Fibroblast of villous mesenchyme (primary cell): Measurements from ENCODE around the gene NAA20. TPM values are rescaled to one million over a fixed set of nuclear protein-coding genes. Genes with fewer than 3 reads are reported as not detected.

Experiments used
- DNase-seq: peaks from one replicate; pipeline ENCODE4 v3.0.0-alpha.2; 2010; ENCODE audit warnings: low read depth
- H3K4me3 ChIP-seq: 2 replicates; pipeline ENCODE4 v1.5.1; 2011; ENCODE audit warnings: low read depth, mild to moderate bottlenecking, low read length
- CTCF ChIP-seq: IDR thresholded peaks from 2 replicates; pipeline ENCODE4 v1.5.1; 2012; ENCODE audit warnings: low read depth, mild to moderate bottlenecking, low read length; ENCODE audit not compliant: insufficient read depth
- total RNA-seq: library from RNA; depleted of rRNA; stranded (reverse); fragments of >200 nt; gene quantifications from 2 replicates; pipeline ENCODE4 v1.2.3, GENCODE V29; 2012

NAA20 gene
- total RNA-seq, 1 donor, result 41.5 TPM

- DNase-seq, result peak; percentile 81
- no peak for TF ChIP-seq CTCF
Observed at GRCh38 chr20:19976595-19977372, 40.4 kb upstream of the NAA20 start.

GRCh38 chr20:19977373-19977770 lies 39.8 kb upstream of the NAA20 start:
- no peak for DNase-seq
- no peak for TF ChIP-seq CTCF
- H3K4me3 ChIP-seq, result peak overlapping the region; percentile 96

More at GRCh38 chr20:19976595-19977372, 40.4 kb upstream of the NAA20 start:
- H3K4me3 ChIP-seq, result peak overlapping the region; percentile 96

- no peak for TF ChIP-seq CTCF
- no peak for DNase-seq
- peak overlapping the region; percentile 96 for H3K4me3 ChIP-seq
Observed at GRCh38 chr20:19978511-19979210, 38.5 kb upstream of the NAA20 start.

- no peak overlapping the region for H3K4me3 ChIP-seq
- peak; percentile 72 for DNase-seq
- TF ChIP-seq CTCF, result no peak
Observed at GRCh38 chr20:19981031-19981451, 36.1 kb upstream of the NAA20 start.

- peak; percentile 76 for DNase-seq
- no peak overlapping the region for H3K4me3 ChIP-seq
Observed at GRCh38 chr20:19986419-19986818, 30.7 kb upstream of the NAA20 start.

GRCh38 chr20:19987046-19987445 lies 30.1 kb upstream of the NAA20 start:
- DNase-seq, result no peak
- no peak for TF ChIP-seq CTCF
- no peak overlapping the region for H3K4me3 ChIP-seq

More at GRCh38 chr20:19986419-19986818, 30.7 kb upstream of the NAA20 start:
- no peak for TF ChIP-seq CTCF
